ENCODE results near the gene MARCHF6. TPM values are rescaled to one million over a fixed set of nuclear protein-coding genes. Genes with fewer than 3 reads are reported as not detected.
"Not testable (repeated sequence)": the region's sequence is repeated elsewhere in the genome, so short reads cannot be mapped to it uniquely, and the experiment has no call there.

Gene MARCHF6
- total RNA-seq, 2 donors from 2014 or later: 114 to 120 TPM

- H3K27me3 Mint-ChIP-seq; H3K4me3 Mint-ChIP-seq; ATAC-seq; H3K27ac Mint-ChIP-seq; H3K4me1 Mint-ChIP-seq (ENCODE audit: low read depth in 2 of 2); DNase-seq (ENCODE audit: low spot score); H3K9me3 Mint-ChIP-seq: not testable (repeated sequence)
- H3K36me3 Mint-ChIP-seq: peaks cover 18% of the 10 kb centered on the region
These were observed 39.3 kb downstream of the MARCHF6 start for GRCh38 chr5:10392567-10393328.

GRCh38 chr5:10393491-10393890 is 40.0 kb downstream of the MARCHF6 start:
- no peaks in the 10 kb centered on the region for H3K9me3 Mint-ChIP-seq
- H3K27me3 Mint-ChIP-seq: no peaks in the 10 kb centered on the region
- no peak for DNase-seq (ENCODE audit: low spot score)
- peaks cover 18% of the 10 kb centered on the region for H3K36me3 Mint-ChIP-seq
- H3K4me3 Mint-ChIP-seq: no peak overlapping the region
- no peak for ATAC-seq
- peaks cover 3 to 5% of the 10 kb centered on the region in 2 donors for H3K4me1 Mint-ChIP-seq (ENCODE audit: low read depth in 2 of 2)
- H3K27ac Mint-ChIP-seq: no peak overlapping the region

GRCh38 chr5:10396552-10396951 is 43.1 kb downstream of the MARCHF6 start:
- Mint-ChIP-seq H3K36me3 (peaks cover 19% of the 10 kb centered on the region), H3K27ac (no peak overlapping the region)
- no peak for ATAC-seq

GRCh38 chr5:10399839-10400238 is 46.3 kb downstream of the MARCHF6 start:
- Mint-ChIP-seq H3K9me3 (no peaks in the 10 kb centered on the region), H3K27ac (no peak overlapping the region), H3K36me3 (peaks cover 24% of the 10 kb centered on the region), H3K4me1 (ENCODE audit: low read depth in 2 of 2) (peaks cover 0 to 5% of the 10 kb centered on the region in 2 donors), H3K4me3 (no peak overlapping the region), H3K27me3 (no peaks in the 10 kb centered on the region)
- no peak for ATAC-seq
- DNase-seq (ENCODE audit: low spot score): no peak

More at GRCh38 chr5:10396552-10396951, 43.1 kb downstream of the MARCHF6 start:
- no peak for DNase-seq (ENCODE audit: low spot score)
- Mint-ChIP-seq H3K4me1 (ENCODE audit: low read depth in 2 of 2) (peaks cover 5% of the 10 kb centered on the region in 2 donors), H3K4me3 (no peak overlapping the region), H3K27me3 (no peaks in the 10 kb centered on the region), H3K9me3 (no peaks in the 10 kb centered on the region)

GRCh38 chr5:10400411-10400810 is 46.9 kb downstream of the MARCHF6 start:
- no peak overlapping the region for H3K4me3 Mint-ChIP-seq
- H3K36me3 Mint-ChIP-seq: peaks cover 24% of the 10 kb centered on the region
- DNase-seq (ENCODE audit: low spot score) (no peak), ATAC-seq (no peak)
- peaks cover 0 to 5% of the 10 kb centered on the region in 2 donors for H3K4me1 Mint-ChIP-seq (ENCODE audit: low read depth in 2 of 2)
- no peaks in the 10 kb centered on the region for H3K27me3 Mint-ChIP-seq
- H3K27ac Mint-ChIP-seq: no peak overlapping the region
- no peaks in the 10 kb centered on the region for H3K9me3 Mint-ChIP-seq

GRCh38 chr5:10400831-10401230 is 47.3 kb downstream of the MARCHF6 start:
- ATAC-seq: no peak
- no peak for DNase-seq (ENCODE audit: low spot score)
- Mint-ChIP-seq H3K27ac (no peak overlapping the region), H3K9me3 (no peaks in the 10 kb centered on the region), H3K4me3 (no peak overlapping the region), H3K36me3 (peaks cover 24% of the 10 kb centered on the region), H3K4me1 (ENCODE audit: low read depth in 2 of 2) (peaks cover 0 to 5% of the 10 kb centered on the region in 2 donors), H3K27me3 (no peaks in the 10 kb centered on the region)

GRCh38 chr5:10401498-10401897 is 48.0 kb downstream of the MARCHF6 start:
- ATAC-seq: no peak
- Mint-ChIP-seq H3K36me3 (peaks cover 17% of the 10 kb centered on the region), H3K4me1 (ENCODE audit: low read depth in 2 of 2) (peaks cover 0 to 3% of the 10 kb centered on the region in 2 donors)

More at GRCh38 chr5:10401498-10401897, 48.0 kb downstream of the MARCHF6 start:
- no peak for DNase-seq (ENCODE audit: low spot score)
- Mint-ChIP-seq H3K4me3 (no peak overlapping the region), H3K27ac (no peak overlapping the region), H3K27me3 (no peaks in the 10 kb centered on the region), H3K9me3 (no peaks in the 10 kb centered on the region)

Other genes starting within 250 kb of the MARCHF6 start
- gene ATPSCKMT, start 103.8 kb upstream of the MARCHF6 start, total RNA-seq: 10 to 100 TPM; 20.5 to 40.9 TPM
- gene CCT5, start 103.4 kb upstream of the MARCHF6 start, total RNA-seq: 100 to 1,000 TPM; 311 to 417 TPM
- gene CMBL, start 45.8 kb upstream of the MARCHF6 start, total RNA-seq: under 1 TPM in 1 of 2 donors, not detected in 1; 0.36 TPM
- 1 to 10 TPM in 1 of 2 donors, under 1 TPM in 1; 0.57 to 2.6 TPM for gene ROPN1L, start 88.2 kb downstream of the MARCHF6 start, total RNA-seq
- gene ANKRD33B, start 210.4 kb downstream of the MARCHF6 start, total RNA-seq: 10 to 100 TPM; 10.9 to 18.9 TPM